Common myeloid progenitor, CD34-positive (primary cell): ENCODE results near the gene HK2.
A peak's percentile ranks its signal among the peaks of the same experiment; 100 is the strongest.

Experiments
- CTCF ChIA-PET: fragments of 350-600 bp; sonication (Branson Sonifier 250); formaldehyde crosslinking; loops from one replicate; lab custom pipeline; 2021; ENCODE audit warnings: antibody characterized with exemption; lab: Charles Lee
- POLR2A ChIA-PET: fragments of 350-600 bp; sonication (Branson Sonifier 250); formaldehyde crosslinking; loops from one replicate; lab custom pipeline; 2021; ENCODE audit warnings: antibody characterized with exemption; lab: Charles Lee
- DNase-seq, 3 donors: peaks; one replicate each; pipeline versions ENCODE4 v3.0.0 to v3.0.0-alpha.2; 2013
- H3K27ac ChIP-seq, 2 experiments: 1 replicate in 1 of 2; 2 replicates in 1 of 2; pipeline ENCODE4 v1.7.0; 2013; ENCODE audit warnings: inconsistent platforms in 2 of 2, low read length in 2 of 2, mild to moderate bottlenecking in 2 of 2, low read depth in 1 of 2, moderate library complexity in 1 of 2; ENCODE audit not compliant: severe bottlenecking in 2 of 2, insufficient read depth in 1 of 2, poor library complexity in 1 of 2
- H3K27me3 ChIP-seq, 5 experiments: replicated peaks in 2 of 5; 1 replicate in 3 of 5; 2 replicates in 2 of 5; pipeline versions ENCODE4 v1.6.1 to v1.7.0; 2013; ENCODE audit warnings: low read length in 4 of 5, mild to moderate bottlenecking in 2 of 5, moderate library complexity in 2 of 5, inconsistent platforms in 1 of 5; ENCODE audit not compliant: insufficient read depth in 5 of 5, control insufficient read depth in 4 of 5
- H3K36me3 ChIP-seq, 4 experiments: 1 replicate in 2 of 4; 2 replicates in 2 of 4; pipeline versions ENCODE4 v1.6.1 to v1.7.0; 2013; ENCODE audit warnings: low read length in 3 of 4, control low read depth in 1 of 4, mild to moderate bottlenecking in 1 of 4; ENCODE audit not compliant: control insufficient read depth in 4 of 4, insufficient read depth in 4 of 4
- H3K4me1 ChIP-seq, 4 experiments: 1 replicate in 3 of 4; 2 replicates in 1 of 4; pipeline versions ENCODE4 v1.6.1 to v1.7.1; 2013; ENCODE audit warnings: low read length in 3 of 4, mild to moderate bottlenecking in 3 of 4, control low read depth in 1 of 4, inconsistent platforms in 1 of 4, moderate library complexity in 1 of 4; ENCODE audit not compliant: control insufficient read depth in 4 of 4, insufficient read depth in 4 of 4; ENCODE audit errors: control extremely low read depth in 1 of 4
- H3K4me3 ChIP-seq, 7 experiments: 1 replicate in 4 of 7; 2 replicates in 3 of 7; pipeline versions ENCODE4 v1.5.1 to v1.7.0; 2013; ENCODE audit warnings: mild to moderate bottlenecking in 7 of 7, low read length in 6 of 7, moderate library complexity in 6 of 7, inconsistent platforms in 2 of 7, low read depth in 2 of 7, control low read depth in 1 of 7; ENCODE audit not compliant: insufficient read depth in 4 of 7, control insufficient read depth in 1 of 7; ENCODE audit errors: extremely low read depth in 1 of 7
- H3K9me3 ChIP-seq, 5 experiments: 1 replicate in 4 of 5; 2 replicates in 1 of 5; pipeline versions ENCODE4 v1.6.1 to v1.7.1; 2013; ENCODE audit warnings: low read length in 4 of 5, mild to moderate bottlenecking in 2 of 5, inconsistent platforms in 1 of 5, low read depth in 1 of 5, moderate library complexity in 1 of 5; ENCODE audit not compliant: control insufficient read depth in 4 of 5, insufficient read depth in 2 of 5; ENCODE audit errors: control extremely low read depth in 1 of 5
- WGBS: methylation state at CpG from one replicate; pipeline ENCODE4 v1.1.5; 2013; ENCODE audit not compliant: insufficient coverage; 5-methylcytosine and 5-hydroxymethylcytosine counted together

HK2 gene

GRCh38 chr2:74856004-74856578 is 22.2 kb downstream of the HK2 start:
- peaks cover 4 to 68% (median 38%) of the 10 kb centered on the region in 4 experiments for H3K4me1 ChIP-seq
- H3K27me3 ChIP-seq, result no peaks in the 10 kb centered on the region
- 88% methylated on average over 10 of the region's 10 CpGs for WGBS
- ChIA-PET CTCF (interaction anchor here (0.8 to 2.7 kb wide), 6 partner anchors 9 to 142 kb away, joined by 3 to 8 read pairs (median 4); no protein-coding TSS in a partner anchor), POLR2A (no interaction called here)
- no peak overlapping the region for H3K4me3 ChIP-seq
- H3K9me3 ChIP-seq, result no peaks in the 10 kb centered on the region
- DNase-seq, result no peak
- peaks cover 4 to 37% (median 20%) of the 10 kb centered on the region in 4 experiments for H3K36me3 ChIP-seq
- no peak overlapping the region for H3K27ac ChIP-seq

- H3K27me3 ChIP-seq, result no peaks in the 10 kb centered on the region
- peaks cover 0 to 66% (median 33%) of the 10 kb centered on the region in 4 experiments for H3K4me1 ChIP-seq
- H3K36me3 ChIP-seq, result peaks cover 4 to 40% (median 20%) of the 10 kb centered on the region in 4 experiments
- H3K9me3 ChIP-seq, result no peaks in the 10 kb centered on the region
- no peak overlapping the region for H3K4me3 ChIP-seq
- H3K27ac ChIP-seq, result no peak overlapping the region
- POLR2A ChIA-PET, result no interaction called here
- no peak for DNase-seq
- WGBS, result 98% methylated on average over 5 of the region's 5 CpGs
- CTCF ChIA-PET, result interaction anchor here (0.8 to 2.7 kb wide), 4 partner anchors 16 to 93 kb away, joined by 3 to 8 read pairs (median 6); no protein-coding TSS in a partner anchor
Observed at GRCh38 chr2:74856599-74856998, 22.7 kb downstream of the HK2 start.

GRCh38 chr2:74857215-74857614 is 23.3 kb downstream of the HK2 start:
- Histone ChIP-seq H3K27me3 (no peaks in the 10 kb centered on the region), H3K9me3 (no peaks in the 10 kb centered on the region), H3K4me1 (peaks cover 0 to 64% (median 28%) of the 10 kb centered on the region in 4 experiments), H3K4me3 (no peak overlapping the region), H3K27ac (no peak overlapping the region), H3K36me3 (peaks cover 4 to 42% (median 20%) of the 10 kb centered on the region in 4 experiments)
- ChIA-PET POLR2A (no interaction called here), CTCF (interaction anchor here (0.8 to 2.7 kb wide), 5 partner anchors 16 to 94 kb away, joined by 3 to 8 read pairs (median 8); no protein-coding TSS in a partner anchor)
- 100% methylated on average over 1 of the region's 4 CpGs for WGBS
- no peak for DNase-seq

GRCh38 chr2:74857725-74858124 is 23.8 kb downstream of the HK2 start:
- peaks cover 0 to 64% (median 26%) of the 10 kb centered on the region in 4 experiments for H3K4me1 ChIP-seq
- DNase-seq, result no peak
- no peaks in the 10 kb centered on the region for H3K27me3 ChIP-seq
- CTCF ChIA-PET, result interaction anchor here (1.6 to 2.7 kb wide), 3 partner anchors 17 to 94 kb away, joined by 8 read pairs; no protein-coding TSS in a partner anchor
- POLR2A ChIA-PET, result no interaction called here
- H3K36me3 ChIP-seq, result peaks cover 4 to 47% (median 22%) of the 10 kb centered on the region in 4 experiments
- no peak overlapping the region for H3K4me3 ChIP-seq
- H3K9me3 ChIP-seq, result no peaks in the 10 kb centered on the region
- 91% methylated on average over 8 of the region's 8 CpGs for WGBS
- peak overlapping the region in 1 of 2 experiments; percentile 8 for H3K27ac ChIP-seq

GRCh38 chr2:74858281-74858680 is 24.4 kb downstream of the HK2 start:
- DNase-seq, result peak in 2 of 3 donors; percentile 40 to 55
- Histone ChIP-seq H3K27ac (peak overlapping the region in 1 of 2 experiments; percentile 8), H3K27me3 (no peaks in the 10 kb centered on the region), H3K4me3 (peak overlapping the region in 1 of 7 experiments; percentile 16), H3K9me3 (no peaks in the 10 kb centered on the region), H3K36me3 (peaks cover 4 to 49% (median 22%) of the 10 kb centered on the region in 4 experiments), H3K4me1 (peaks cover 0 to 67% (median 27%) of the 10 kb centered on the region in 4 experiments)
- ChIA-PET CTCF (interaction anchor here (0.9 to 2.7 kb wide), 3 partner anchors 17 to 170 kb away, joined by 3 to 8 read pairs (median 8); no protein-coding TSS in a partner anchor), POLR2A (no interaction called here)
- 0% methylated on average over 2 of the region's 3 CpGs for WGBS

- H3K27me3 ChIP-seq, result no peaks in the 10 kb centered on the region
- H3K36me3 ChIP-seq, result peaks cover 0 to 50% (median 15%) of the 10 kb centered on the region in 4 experiments
- H3K4me3 ChIP-seq, result no peak overlapping the region
- CTCF ChIA-PET, result interaction anchor here (1.5 kb wide), 2 partner anchors 35 to 97 kb away, joined by 3 to 5 read pairs; no protein-coding TSS in a partner anchor
- H3K4me1 ChIP-seq, result peaks cover 0 to 75% (median 37%) of the 10 kb centered on the region in 4 experiments
- no peak for DNase-seq
- WGBS, result no CpG with 5 or more reads among the region's 3 CpGs
- POLR2A ChIA-PET, result no interaction called here
- H3K27ac ChIP-seq, result no peak overlapping the region
- H3K9me3 ChIP-seq, result no peaks in the 10 kb centered on the region
Observed at GRCh38 chr2:74860079-74860478, 26.2 kb downstream of the HK2 start.

- Histone ChIP-seq H3K36me3 (peaks cover 0 to 49% (median 12%) of the 10 kb centered on the region in 4 experiments), H3K27ac (no peak overlapping the region), H3K27me3 (no peaks in the 10 kb centered on the region), H3K4me1 (peaks cover 0 to 76% (median 41%) of the 10 kb centered on the region in 4 experiments), H3K9me3 (no peaks in the 10 kb centered on the region), H3K4me3 (no peak overlapping the region)
- no CpG with 5 or more reads among the region's 3 CpGs for WGBS
- CTCF ChIA-PET, result interaction anchor here (1.5 to 4.0 kb wide), 3 partner anchors 15 to 98 kb away, joined by 3 to 32 read pairs (median 5); no protein-coding TSS in a partner anchor
- POLR2A ChIA-PET, result no interaction called here
- no peak for DNase-seq
Observed at GRCh38 chr2:74860521-74860920, 26.6 kb downstream of the HK2 start.
